ENCODE measurements around the gene ACAD11. TPM values are rescaled to one million over a fixed set of nuclear protein-coding genes. Genes with fewer than 3 reads are reported as not detected.

Gene ACAD11
- total RNA-seq, 1 experiment from 2014 or later = 15.6 TPM

GRCh38 chr3:132509506-132509905 is 150.1 kb downstream of the ACAD11 start:
- no peak for DNase-seq
- no CpG with 5 or more reads among the region's 1 CpG for WGBS (ENCODE audit: extremely low coverage, insufficient read length, low lambda C conversion rate)

More at GRCh38 chr3:132509506-132509905, 150.1 kb downstream of the ACAD11 start:
- Histone ChIP-seq H2BK120ac (ENCODE audit: low read depth, low read length, poor library complexity, severe bottlenecking) (no peak overlapping the region), H4K20me1 (ENCODE audit: control insufficient read depth, insufficient read depth, insufficient read length) (no peaks in the 10 kb centered on the region), H4K5ac (ENCODE audit: insufficient read length, low read depth, low read length) (no peak overlapping the region), H3K79me1 (ENCODE audit: insufficient read depth, low read depth, low read length, poor library complexity, severe bottlenecking) (no peaks in the 10 kb centered on the region), H2AFZ (ENCODE audit: low read length) (no peak overlapping the region), H4K8ac (replicated peaks; ENCODE audit: insufficient read length, low read depth, low read length) (no peak overlapping the region), H2BK15ac (ENCODE audit: low read depth, low read length) (no peak overlapping the region), H3K4me2 (ENCODE audit: insufficient read depth, insufficient read length, low read length) (no peak overlapping the region), H3K56ac (ENCODE audit: insufficient read length, low read depth, low read length) (no peak overlapping the region), H3K9ac (ENCODE audit: extremely low read depth, insufficient read length, low read length) (no peak overlapping the region), H2AK5ac (ENCODE audit: insufficient read length, low read length) (no peak overlapping the region), H3T11ph (ENCODE audit: low read length) (no peak overlapping the region), H3K14ac (ENCODE audit: insufficient read depth, low read length) (no peak overlapping the region), H3K27ac (ENCODE audit: insufficient read length, low read depth, low read length) (no peak overlapping the region), H2BK20ac (ENCODE audit: low read depth, low read length, poor library complexity, severe bottlenecking) (no peak overlapping the region), H3K27me3 (ENCODE audit: insufficient read depth, low read length) (no peaks in the 10 kb centered on the region), H3K23me2 (ENCODE audit: insufficient read length, low read depth, low read length, poor library complexity, severe bottlenecking) (no peaks in the 10 kb centered on the region), H3K4me1 (ENCODE audit: insufficient read depth, low read length) (no peaks in the 10 kb centered on the region), H3K4ac (ENCODE audit: low read depth, low read length) (no peak overlapping the region), H3K9me3 (ENCODE audit: control insufficient read depth, low read depth, low read length) (no peaks in the 10 kb centered on the region), H3K18ac (ENCODE audit: insufficient read length, low read depth, low read length) (no peak overlapping the region), H4K91ac (ENCODE audit: insufficient read length, low read depth, low read length) (no peak overlapping the region), H3K79me2 (ENCODE audit: insufficient read depth, low read length) (no peaks in the 10 kb centered on the region), H2BK12ac (ENCODE audit: insufficient read length, low read depth, low read length) (no peak overlapping the region), H3K23ac (ENCODE audit: insufficient read length, low read depth, low read length) (no peak overlapping the region), H2BK5ac (ENCODE audit: insufficient read length, low read length) (no peak overlapping the region)
- H3K27me3 Mint-ChIP-seq (ENCODE audit: low read depth) = no peaks in the 10 kb centered on the region
- H3K27ac Mint-ChIP-seq = peak overlapping the region in 1 of 3 experiments; percentile 21; a peak in 1 of 7 replicates
- H3K4me3 Mint-ChIP-seq = no peak overlapping the region
- H3K36me3 Mint-ChIP-seq (ENCODE audit: insufficient read depth in 1 of 3, low read depth in 3 of 3) = peaks cover 5 to 52% (median 40%) of the 10 kb centered on the region in 3 experiments; a peak in 5 of 7 replicates
- no peaks in the 10 kb centered on the region for H3K9me3 Mint-ChIP-seq
- TF ChIP-seq, protein P1, sequence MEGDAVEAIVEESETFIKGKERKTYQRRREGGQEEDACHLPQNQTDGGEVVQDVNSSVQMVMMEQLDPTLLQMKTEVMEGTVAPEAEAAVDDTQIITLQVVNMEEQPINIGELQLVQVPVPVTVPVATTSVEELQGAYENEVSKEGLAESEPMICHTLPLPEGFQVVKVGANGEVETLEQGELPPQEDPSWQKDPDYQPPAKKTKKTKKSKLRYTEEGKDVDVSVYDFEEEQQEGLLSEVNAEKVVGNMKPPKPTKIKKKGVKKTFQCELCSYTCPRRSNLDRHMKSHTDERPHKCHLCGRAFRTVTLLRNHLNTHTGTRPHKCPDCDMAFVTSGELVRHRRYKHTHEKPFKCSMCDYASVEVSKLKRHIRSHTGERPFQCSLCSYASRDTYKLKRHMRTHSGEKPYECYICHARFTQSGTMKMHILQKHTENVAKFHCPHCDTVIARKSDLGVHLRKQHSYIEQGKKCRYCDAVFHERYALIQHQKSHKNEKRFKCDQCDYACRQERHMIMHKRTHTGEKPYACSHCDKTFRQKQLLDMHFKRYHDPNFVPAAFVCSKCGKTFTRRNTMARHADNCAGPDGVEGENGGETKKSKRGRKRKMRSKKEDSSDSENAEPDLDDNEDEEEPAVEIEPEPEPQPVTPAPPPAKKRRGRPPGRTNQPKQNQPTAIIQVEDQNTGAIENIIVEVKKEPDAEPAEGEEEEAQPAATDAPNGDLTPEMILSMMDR (conservative IDR thresholded peaks at IDR 0.05) = no peak
- no peaks in the 10 kb centered on the region for H3K4me1 Mint-ChIP-seq
